Pons (tissue), 1 donor: ENCODE data around the gene HIVEP1.

Source experiments
- DNase-seq: peaks from one replicate; pipeline ENCODE4 v3.0.0-alpha.2; 2016; ENCODE audit warnings: low spot score

Gene HIVEP1

DNA sequence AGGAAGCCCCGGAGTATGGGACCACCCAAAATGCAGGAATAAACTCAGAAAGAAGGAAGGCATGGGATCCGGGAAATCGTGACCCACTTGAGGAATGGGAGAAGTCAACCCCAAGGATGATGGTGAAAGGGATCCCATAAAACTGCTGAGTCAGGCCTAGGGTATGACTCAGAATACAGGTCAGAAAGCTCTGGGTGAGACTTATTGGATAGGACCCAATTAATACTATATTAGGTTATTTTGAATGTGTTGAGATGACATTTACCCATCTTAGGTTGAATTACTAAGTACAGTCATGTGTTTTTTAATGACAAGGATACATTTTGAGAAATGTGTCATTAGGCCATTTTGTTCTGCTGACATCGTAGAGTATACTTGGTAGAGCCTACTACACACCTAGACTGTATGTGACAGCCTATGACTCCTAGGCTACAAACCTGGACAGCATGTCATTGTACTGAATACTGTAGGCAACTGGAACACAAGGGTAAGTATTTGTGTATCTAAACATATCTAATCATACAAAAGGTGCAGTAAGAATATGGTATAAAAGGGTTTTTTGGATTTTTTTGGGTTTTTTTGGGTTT lies 17.1 kb upstream of the HIVEP1 start:
- DNase-seq: no peak

DNA sequence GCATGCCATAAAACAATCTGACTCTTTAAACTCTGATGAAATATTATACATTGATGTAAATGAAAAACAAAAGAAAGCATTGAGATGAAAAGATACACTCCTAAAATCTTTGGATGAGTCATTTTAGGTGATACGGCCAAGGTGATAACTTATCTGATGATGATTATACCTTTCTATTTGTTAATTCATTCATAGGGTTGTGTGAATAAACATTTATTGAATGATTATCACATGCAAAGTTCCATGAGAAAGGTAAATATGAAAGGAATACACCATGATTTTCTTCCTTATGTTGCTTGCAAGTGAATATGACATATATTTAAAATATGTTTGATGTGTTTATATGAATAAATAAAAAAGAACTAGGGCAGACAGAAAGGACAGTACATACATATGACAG lies 15.4 kb upstream of the HIVEP1 start:
- no peak for DNase-seq

- DNase-seq: no peak
These were observed 12.9 kb upstream of the HIVEP1 start for GRCh38 chr6:11999246-11999645.

- no peak for DNase-seq
These were observed 11.9 kb upstream of the HIVEP1 start for GRCh38 chr6:12000174-12000573.

GRCh38 chr6:12001004-12001705 lies 11.0 kb upstream of the HIVEP1 start:
- no peak for DNase-seq

DNA sequence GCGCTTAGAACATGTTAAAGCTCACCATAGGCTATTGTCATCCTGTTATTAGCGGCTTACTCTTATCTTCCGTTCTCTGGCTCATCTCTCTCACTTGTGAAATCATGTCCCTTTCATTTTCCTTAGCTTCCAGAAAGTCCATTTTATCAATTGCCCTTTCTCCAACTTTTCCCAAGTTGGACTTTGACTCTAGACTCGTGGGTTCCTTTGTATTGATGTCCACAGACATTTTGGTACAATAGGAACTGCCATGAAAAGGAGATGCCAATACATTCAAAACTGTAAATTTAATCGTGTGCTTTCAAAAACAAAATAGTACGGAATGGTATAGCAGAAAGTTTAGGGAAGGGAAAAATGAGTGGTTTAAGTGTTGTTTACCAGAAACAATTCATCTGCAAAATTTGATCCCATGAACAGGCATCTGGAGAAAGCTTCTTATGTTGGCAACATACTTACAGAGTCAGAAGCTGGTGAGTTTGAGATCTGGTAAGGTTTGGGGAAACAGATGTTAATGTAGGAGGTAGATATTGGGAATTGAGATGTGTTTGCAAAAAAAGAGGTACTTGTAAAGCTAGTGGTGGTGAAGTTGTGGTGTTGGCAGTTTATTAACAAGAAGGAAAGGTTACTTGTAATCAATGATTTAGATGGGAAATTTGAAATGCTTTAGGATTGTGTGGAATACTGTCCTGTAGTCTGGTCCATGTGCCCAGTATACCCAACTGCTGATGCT lies 10.2 kb upstream of the HIVEP1 start:
- DNase-seq: no peak

DNA sequence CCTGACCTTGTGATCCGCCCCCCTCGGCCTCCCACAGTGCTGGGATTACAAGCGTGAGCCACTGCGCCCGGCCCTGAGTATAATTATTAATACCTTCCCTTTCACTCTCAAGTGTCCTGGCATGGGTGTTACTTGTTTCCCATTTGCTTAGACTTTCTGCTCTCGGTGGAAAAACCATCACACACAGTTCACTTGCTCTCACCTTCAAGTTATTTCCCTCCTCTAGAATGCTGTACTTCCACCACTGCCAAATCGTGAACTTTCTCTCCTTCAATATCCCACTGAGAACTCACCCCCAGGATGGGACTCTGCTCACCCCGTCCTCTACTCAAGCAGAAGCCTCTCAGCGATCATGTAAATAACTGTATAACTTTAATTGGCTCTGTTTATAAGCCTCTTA lies 4.6 kb upstream of the HIVEP1 start:
- no peak for DNase-seq

- no peak for DNase-seq
These were observed 4.2 kb upstream of the HIVEP1 start for GRCh38 chr6:12007887-12008286.

DNA sequence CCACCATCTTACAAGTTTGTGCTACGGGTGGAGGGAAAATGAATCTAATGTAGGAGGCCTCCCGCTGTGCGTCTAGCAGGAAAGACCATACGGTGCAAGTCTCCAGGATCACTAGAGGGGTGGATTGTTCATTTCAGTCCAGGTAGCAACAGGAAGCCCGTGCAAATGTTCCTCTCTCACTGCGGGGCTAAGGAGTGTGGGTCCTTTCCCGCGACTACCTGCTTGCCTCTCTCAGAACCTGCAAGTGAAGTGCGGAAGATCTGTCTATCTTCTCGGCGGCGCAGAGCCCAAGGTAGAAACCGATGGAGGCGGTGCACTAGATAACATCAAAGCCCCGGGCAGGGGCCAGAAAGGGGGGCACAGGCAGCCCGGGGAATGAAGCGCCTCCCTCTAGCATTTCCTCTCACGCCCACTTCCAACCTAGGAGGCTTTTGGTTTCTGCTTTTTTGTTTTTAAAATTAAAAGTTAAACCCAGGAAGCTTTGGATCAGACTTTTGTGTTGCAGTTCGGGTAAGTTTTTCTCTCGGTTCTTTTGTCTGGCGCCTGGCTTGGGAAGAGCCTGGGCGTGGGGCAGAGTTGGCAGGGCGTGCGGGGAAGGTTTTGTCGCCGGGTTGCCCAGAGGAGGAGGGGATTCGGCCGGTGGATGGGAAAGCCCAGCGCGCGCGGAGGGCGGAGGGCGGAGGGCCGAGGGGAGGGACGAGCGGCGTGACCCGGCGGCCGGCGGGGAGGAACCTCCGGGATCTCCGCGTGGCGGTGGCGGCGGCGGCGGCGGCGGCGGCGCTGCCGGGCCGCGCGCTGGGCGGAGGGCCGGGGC lies 3.5 kb upstream of the HIVEP1 start:
- peak; percentile 44 for DNase-seq

DNA sequence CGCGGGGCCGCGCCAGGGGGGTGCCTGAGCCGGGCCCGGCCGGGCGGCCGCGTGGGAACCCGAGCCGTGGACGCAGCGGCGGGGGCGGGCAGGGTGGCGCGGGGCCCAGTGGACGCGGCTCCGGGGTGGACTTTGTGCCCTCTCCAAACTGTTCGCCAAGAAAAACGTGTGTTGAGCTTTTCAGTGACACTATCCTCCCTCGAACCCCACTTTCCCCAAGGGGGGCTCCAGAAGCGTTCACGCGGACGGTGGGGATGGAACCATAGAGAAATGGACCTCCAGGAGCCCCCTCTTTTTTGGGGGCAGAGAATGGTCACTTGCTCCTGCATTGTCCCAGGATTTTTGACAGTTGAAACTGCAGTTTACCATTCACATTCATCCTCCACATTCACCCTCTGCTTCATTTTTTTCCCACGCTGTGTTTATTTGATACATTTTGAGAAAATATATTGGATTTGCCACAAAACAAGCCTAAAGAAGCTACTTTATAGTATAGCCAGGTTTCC lies 2.9 kb upstream of the HIVEP1 start:
- DNase-seq: peak; percentile 20

DNA sequence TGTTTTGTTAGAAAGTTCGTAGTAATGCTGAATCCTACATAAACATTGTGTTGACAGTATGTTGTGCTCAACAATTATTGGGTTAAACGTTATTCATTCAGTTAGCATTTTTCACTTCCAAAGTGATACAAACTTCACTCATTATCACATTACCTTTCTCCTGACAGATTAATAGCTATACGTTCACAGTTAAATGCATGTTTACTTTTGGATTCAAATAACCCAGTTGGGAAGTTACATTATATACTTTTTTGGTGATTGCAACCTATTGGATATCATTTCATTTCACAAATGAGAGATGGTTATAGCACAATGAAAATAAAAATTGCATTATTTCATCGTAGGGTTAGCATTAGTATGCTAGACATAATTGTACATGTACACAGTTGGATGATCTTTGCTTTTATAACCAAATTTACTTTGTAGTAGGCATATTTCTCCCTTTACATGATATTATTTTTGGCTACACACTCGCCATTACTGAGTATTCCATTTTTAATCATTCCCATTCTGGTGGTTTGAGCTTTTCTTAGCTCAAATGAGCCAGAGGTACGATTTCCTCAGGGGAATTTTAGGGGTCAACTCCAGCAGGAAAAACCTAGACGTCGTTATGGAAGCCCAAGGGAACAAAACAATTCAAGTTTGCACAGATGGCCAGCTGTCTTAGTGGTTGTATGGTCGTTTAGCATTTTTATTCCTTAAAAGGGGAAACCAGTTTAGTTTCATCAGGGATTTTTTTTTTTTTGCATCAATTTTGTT lies 2.1 kb upstream of the HIVEP1 start:
- DNase-seq: peak; percentile 36

DNA sequence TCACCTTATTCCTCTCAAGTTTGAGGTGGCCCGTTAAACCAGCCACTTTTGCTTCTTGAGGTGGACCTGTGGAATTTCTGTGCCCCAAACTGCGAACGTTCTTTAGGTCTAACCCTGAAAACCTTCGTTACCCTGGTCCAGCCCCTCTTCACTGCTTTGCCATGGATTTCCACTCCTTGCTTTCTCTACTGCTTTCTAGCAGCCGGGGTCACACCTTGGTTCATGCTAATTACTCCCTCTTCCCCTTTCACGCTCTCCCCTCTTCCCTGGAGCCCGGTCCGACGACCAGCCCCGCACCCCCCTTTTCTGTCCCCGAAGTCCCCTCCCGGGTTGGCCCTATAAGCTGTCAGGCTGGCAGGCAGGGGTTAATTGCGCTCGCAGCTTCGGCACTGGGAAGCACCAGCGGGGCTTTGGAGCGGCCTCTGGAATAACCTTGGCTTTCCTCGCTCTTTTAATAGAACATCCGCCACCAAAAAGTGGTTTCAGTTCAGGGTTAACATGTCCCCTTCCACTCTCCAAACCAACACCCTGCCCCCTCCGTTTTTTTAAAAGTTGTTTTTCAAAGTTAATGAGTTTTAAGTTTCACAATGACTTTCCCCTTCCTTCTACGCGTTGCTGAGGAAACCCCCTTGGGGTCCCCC lies 1.4 kb upstream of the HIVEP1 start:
- peak; percentile 81 for DNase-seq

DNA sequence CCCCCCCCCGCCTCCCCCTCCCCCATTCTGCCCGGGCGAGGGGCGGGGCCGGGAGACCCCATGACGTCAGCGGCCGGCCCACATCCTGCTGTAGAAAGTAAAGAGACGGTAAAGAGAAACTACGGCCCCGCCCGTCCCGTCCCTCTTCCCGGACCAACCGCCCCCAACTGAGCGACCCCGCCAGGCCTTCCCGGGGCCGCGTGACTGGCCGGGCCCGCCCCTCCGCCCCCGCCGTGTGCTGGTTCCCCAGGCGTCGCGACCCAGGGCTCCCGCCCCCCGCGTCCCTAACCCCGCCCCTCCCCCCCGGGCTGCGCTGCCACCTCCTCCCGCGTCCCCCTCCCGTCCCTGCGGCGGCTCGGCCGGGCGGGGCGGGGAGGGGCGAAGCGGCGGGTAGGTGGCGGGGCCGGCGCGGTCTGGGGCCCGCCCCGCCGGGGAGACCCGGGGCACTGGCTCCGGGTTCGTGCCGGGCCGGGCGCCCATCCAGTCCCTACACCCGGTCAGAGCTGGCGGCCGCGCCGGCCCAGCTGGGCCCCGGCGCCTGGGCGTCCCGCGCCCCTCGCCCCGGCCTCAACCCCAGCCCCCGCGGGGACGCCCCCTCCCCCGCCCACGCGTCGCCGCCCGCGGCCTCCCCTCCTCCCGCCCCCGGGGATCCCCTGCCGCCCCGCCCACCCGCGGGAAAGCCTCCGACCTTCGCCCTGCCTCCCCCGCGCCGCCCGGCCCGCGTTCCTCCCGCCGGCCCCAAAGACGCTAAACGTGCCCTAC lies 655 bp upstream of the HIVEP1 start:
- peak; percentile 88 for DNase-seq

GRCh38 chr6:12012558-12013306 lies 620 bp downstream of the HIVEP1 start:
- peak; percentile 73 for DNase-seq

DNA sequence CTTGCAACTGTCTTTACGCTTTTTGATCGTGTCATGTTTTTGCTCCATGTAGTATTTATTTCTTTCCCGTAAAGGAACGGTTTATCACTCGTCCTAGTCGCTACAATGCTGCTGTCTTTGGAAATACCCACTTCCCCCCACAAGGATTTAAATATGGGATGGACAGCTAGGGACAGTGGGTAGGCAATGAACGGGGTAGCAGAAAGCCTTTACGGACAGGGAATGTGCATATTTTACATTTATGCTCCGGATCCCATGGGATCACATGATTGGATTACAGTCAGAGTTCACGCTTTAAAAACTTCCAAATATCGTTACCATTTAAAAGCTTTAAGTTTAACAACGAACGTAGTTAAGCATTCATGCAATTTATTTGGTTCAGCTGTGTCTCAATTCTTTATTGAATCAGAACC lies 1.2 kb downstream of the HIVEP1 start:
- DNase-seq: no peak

DNA sequence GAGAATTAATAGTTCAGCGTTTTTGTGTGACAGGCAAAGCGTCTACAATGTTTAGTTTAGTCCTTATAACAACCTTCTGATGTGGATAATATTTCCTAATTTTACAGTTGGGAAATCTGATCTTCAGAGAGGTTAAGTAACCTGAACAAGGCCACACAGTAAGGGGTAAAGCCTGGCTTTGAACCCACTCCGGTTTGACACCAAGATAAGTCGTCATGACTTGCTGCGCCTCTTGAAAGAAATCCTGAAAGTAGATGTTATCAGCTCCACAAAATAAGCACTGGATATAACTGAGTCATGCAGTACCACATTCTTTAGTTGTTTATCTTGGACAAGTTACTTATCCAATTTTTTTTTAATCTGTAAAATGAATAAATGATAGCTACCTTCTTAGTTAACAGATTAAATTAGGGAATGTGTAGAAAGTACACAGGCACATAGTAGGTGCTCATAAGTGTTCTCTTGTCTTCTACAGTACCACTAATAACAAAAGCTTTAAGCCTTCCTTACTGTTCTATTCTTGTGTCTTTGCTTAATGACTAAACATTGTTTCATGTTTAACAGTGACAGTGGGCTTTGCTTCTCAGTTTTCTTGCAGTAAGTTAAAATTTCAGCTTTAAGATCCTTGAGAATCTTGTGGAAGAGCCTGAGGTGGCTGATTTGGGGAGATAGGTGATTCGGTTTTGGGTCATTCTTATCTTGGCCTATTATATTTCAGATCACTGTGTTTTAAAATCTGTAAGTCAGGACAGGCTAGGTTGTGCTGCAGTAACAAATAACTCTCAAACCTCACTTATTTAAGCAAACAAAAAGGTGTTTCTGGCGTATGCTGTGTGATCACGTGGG lies 2.1 kb downstream of the HIVEP1 start:
- no peak for DNase-seq

- no peak for DNase-seq
These were observed 2.7 kb downstream of the HIVEP1 start for GRCh38 chr6:12014873-12015149.

GRCh38 chr6:12017263-12017662 lies 5.2 kb downstream of the HIVEP1 start:
- no peak for DNase-seq

DNA sequence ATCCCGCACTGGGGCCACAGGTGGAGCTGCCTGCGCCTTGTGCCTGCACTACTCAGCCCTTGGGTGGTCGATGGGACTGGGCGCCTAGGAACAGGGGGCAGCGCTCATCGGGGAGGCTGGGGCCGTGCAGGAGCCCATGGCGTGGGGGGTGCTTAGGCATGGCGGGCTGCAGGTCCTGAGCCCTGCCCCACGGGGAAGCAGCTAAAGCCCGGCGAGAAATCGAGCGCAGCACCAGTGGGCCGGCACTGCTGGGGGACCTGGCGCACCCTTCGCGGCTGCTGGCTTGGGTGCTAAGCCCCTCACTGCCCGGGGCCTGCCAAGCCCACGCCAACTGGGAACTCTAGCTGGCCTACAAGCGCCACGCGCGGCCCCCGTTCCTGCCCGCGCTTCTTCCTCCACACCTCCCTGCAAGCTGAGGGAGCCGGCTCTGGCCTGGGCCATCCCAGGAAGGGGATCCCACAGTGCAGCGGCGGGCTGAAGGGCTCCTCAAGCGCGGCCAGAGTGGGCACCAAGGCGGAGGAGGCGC lies 5.8 kb downstream of the HIVEP1 start:
- no peak for DNase-seq
